ENCODE measurements around the gene MARS2. TPM values are rescaled to one million over a fixed set of nuclear protein-coding genes. Genes with fewer than 3 reads are reported as not detected.
"Not testable (repeated sequence)": the region's sequence is repeated elsewhere in the genome, so short reads cannot be mapped to it uniquely, and the experiment has no call there.

Gene MARS2
- total RNA-seq, 4 donors from 2014 or later = 3.3 to 9.6 (median 5.1) TPM

DNA sequence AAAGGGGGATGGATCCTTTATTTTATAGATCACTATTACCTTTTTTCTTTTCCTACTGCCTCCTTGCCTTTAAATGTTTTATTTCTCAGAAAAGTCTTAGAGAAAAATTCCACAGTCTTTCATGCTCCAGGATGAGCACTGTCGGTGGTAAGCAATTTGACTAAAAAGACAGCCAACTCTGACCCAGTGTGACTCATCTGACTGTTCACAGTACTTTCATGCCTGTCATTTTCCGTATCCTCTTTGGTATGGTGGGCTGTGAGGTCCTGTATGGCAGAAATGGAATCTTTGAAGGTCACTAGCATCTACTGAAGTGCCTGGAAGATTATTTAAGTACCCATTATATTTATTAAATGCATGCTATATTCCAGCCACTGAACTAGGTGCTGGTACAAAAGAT lies 27.7 kb upstream of the MARS2 start:
- Histone ChIP-seq H3K4me1 (peaks cover 0 to 7% (median 4%) of the 10 kb centered on the region in 4 donors), H3K36me3 (no peaks in the 10 kb centered on the region), H3K4me3 (no peak overlapping the region), H3K9me3 (no peaks in the 10 kb centered on the region), H3K27me3 (peaks cover 0 to 5% (median 0%) of the 10 kb centered on the region in 4 donors), H3K27ac (replicated peaks in 1 of 4) (no peak overlapping the region)
- 67% methylated on average over 2 of the region's 2 CpGs for WGBS
- TF ChIP-seq POLR2A (IDR thresholded peaks at IDR 0.05; ENCODE audit: low read depth) (no peak), POLR2AphosphoS5 (IDR thresholded peaks at IDR 0.05) (no peak), EP300 (IDR thresholded peaks at IDR 0.05) (no peak)
- TF ChIP-seq, protein P1, sequence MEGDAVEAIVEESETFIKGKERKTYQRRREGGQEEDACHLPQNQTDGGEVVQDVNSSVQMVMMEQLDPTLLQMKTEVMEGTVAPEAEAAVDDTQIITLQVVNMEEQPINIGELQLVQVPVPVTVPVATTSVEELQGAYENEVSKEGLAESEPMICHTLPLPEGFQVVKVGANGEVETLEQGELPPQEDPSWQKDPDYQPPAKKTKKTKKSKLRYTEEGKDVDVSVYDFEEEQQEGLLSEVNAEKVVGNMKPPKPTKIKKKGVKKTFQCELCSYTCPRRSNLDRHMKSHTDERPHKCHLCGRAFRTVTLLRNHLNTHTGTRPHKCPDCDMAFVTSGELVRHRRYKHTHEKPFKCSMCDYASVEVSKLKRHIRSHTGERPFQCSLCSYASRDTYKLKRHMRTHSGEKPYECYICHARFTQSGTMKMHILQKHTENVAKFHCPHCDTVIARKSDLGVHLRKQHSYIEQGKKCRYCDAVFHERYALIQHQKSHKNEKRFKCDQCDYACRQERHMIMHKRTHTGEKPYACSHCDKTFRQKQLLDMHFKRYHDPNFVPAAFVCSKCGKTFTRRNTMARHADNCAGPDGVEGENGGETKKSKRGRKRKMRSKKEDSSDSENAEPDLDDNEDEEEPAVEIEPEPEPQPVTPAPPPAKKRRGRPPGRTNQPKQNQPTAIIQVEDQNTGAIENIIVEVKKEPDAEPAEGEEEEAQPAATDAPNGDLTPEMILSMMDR (IDR thresholded peaks at IDR 0.05) = no peak
- no peak for DNase-seq (ENCODE audit: extremely low spot score)
- intact Hi-C loops (cut with DNase I) = no loop called here

- H3K36me3 ChIP-seq; H3K27ac ChIP-seq (replicated peaks in 1 of 4); intact Hi-C loops (cut with DNase I); H3K27me3 ChIP-seq; H3K4me1 ChIP-seq; H3K9me3 ChIP-seq; DNase-seq (ENCODE audit: extremely low spot score); H3K4me3 ChIP-seq: not testable (repeated sequence)
- 95% methylated on average over 4 of the region's 6 CpGs for WGBS
Measured at GRCh38 chr2:197695206-197695605, 10.0 kb upstream of the MARS2 start.

- H3K27ac ChIP-seq (replicated peaks in 1 of 4); H3K4me1 ChIP-seq; H3K4me3 ChIP-seq; intact Hi-C loops (cut with DNase I); DNase-seq (ENCODE audit: extremely low spot score); H3K27me3 ChIP-seq; H3K36me3 ChIP-seq; H3K9me3 ChIP-seq: not testable (repeated sequence)
- WGBS = 81% methylated on average over 5 of the region's 30 CpGs
Measured at GRCh38 chr2:197695971-197696370, 9.2 kb upstream of the MARS2 start.

DNA sequence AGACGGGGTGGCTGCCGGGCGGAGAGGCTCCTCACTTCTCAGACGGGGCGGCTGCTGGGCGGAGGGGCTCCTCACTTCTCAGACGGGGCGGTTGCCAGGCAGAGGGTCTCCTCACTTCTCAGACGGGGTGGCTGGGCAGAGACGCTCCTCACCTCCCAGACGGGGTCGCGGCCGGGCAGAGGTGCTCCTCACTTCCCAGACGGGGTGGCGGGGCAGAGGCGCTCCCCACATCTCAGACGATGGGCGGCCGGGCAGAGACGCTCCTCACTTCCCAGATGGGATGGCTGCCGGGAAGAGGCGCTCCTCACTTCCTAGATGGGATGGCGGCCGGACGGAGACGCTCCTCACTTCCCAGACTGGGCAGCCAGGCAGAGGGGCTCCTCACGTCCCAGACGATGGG lies 8.6 kb upstream of the MARS2 start:
- H3K27ac ChIP-seq (replicated peaks in 1 of 4); H3K27me3 ChIP-seq; H3K9me3 ChIP-seq; DNase-seq (ENCODE audit: extremely low spot score); H3K36me3 ChIP-seq; intact Hi-C loops (cut with DNase I); H3K4me3 ChIP-seq; H3K4me1 ChIP-seq: not testable (repeated sequence)
- WGBS = 93% methylated on average over 3 of the region's 29 CpGs

GRCh38 chr2:197699724-197700123 lies 5.4 kb upstream of the MARS2 start:
- intact Hi-C loops (cut with DNase I) = loop anchor here (10.0 kb wide), 1 partner anchor 245 kb away; the partner anchor contains the start of gene COQ10B
- not testable (repeated sequence) for H3K27ac ChIP-seq (replicated peaks in 1 of 4); H3K36me3 ChIP-seq; H3K4me1 ChIP-seq; H3K9me3 ChIP-seq; DNase-seq (ENCODE audit: extremely low spot score); H3K4me3 ChIP-seq; H3K27me3 ChIP-seq

DNA sequence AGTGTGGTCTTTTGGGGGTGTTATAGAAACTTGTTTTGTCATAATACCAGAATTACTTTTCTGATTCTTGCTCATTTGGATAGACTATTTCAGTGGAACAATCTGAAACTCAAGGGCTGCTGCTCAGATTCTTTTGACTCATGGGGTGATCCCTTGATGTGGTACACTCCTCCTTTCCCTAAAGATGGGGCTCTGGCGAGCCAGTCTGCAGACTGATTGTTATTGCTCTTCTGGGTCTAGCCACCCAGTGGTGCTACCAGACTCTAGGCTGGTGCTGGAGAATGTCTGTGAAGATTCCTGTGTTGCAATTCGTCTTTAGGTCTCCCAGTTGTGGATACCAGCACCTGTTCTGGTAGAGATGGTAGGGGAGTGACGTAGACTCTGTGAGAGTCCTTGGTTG lies 4.2 kb upstream of the MARS2 start:
- H3K27ac ChIP-seq (replicated peaks in 1 of 4) = no peak overlapping the region
- no peak overlapping the region for H3K4me3 ChIP-seq
- intact Hi-C loops (cut with DNase I) = loop anchor here (10.0 kb wide), 1 partner anchor 246 kb away; the partner anchor contains the start of gene COQ10B
- no peaks in the 10 kb centered on the region for H3K27me3 ChIP-seq
- H3K36me3 ChIP-seq = no peaks in the 10 kb centered on the region
- peaks cover 0 to 12% (median 7%) of the 10 kb centered on the region in 4 donors for H3K4me1 ChIP-seq
- no peak for DNase-seq (ENCODE audit: extremely low spot score)
- WGBS = 91% methylated on average over 3 of the region's 3 CpGs
- H3K9me3 ChIP-seq = no peaks in the 10 kb centered on the region
- TF ChIP-seq EP300 (IDR thresholded peaks at IDR 0.05) (no peak), POLR2AphosphoS5 (IDR thresholded peaks at IDR 0.05) (no peak), POLR2A (IDR thresholded peaks at IDR 0.05; ENCODE audit: low read depth) (no peak)
- TF ChIP-seq, protein P1 (IDR thresholded peaks at IDR 0.05) = no peak

DNA sequence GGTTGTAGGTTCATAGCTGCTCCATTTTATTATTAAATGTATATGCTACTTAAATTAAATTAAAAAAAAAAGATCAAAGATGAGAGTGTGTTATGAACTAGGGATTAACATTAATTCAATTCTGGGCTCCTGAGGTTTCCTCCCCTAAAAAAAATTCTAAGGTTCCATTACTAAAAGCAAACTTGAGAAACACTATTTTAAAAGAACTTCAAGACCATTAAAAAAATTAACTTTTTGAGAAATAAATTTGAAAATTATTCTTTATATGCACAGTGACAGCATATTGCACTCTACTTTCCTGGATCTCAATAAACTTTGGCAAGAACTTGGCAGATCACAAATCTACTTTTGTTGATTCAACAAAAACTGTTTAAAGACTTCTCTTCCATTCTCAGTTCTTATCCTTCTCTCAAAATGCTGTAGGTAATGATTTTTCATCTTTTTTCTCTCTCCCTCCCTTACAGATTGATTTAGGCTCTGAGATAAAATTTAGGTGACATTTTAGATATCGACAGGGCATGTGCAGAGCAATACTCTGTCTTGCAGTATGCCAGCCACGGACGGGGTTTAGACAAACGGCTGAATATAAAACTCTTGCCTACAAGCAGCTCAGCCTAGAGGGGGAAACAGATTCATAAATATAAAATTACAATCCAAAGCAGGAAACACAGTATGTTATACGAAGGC lies 592 bp upstream of the MARS2 start:
- Histone ChIP-seq H3K9me3 (no peaks in the 10 kb centered on the region), H3K27ac (replicated peaks in 1 of 4) (peak overlapping the region; percentile 76 to 87 (median 78)), H3K4me3 (peak overlapping the region; percentile 82 to 95 (median 92)), H3K27me3 (no peaks in the 10 kb centered on the region), H3K4me1 (peaks cover 25 to 48% (median 40%) of the 10 kb centered on the region in 4 donors), H3K36me3 (no peaks in the 10 kb centered on the region)
- TF ChIP-seq EP300 (IDR thresholded peaks at IDR 0.05) (no peak), POLR2A (IDR thresholded peaks at IDR 0.05; ENCODE audit: low read depth) (no peak), POLR2AphosphoS5 (IDR thresholded peaks at IDR 0.05) (no peak)
- TF ChIP-seq, protein P1 (IDR thresholded peaks at IDR 0.05) = no peak
- 1% methylated on average over 5 of the region's 5 CpGs for WGBS
- intact Hi-C loops (cut with DNase I) = loop anchor here (5.0 to 10.0 kb wide), 2 partner anchors 192 to 250 kb away; partner anchors contain the start of gene COQ10B
- DNase-seq (ENCODE audit: extremely low spot score) = no peak

Data from esophagus muscularis mucosa (tissue), 4 donors.